HepG2 (cell line): ENCODE results near the gene ROS1. TPM values are rescaled to one million over a fixed set of nuclear protein-coding genes. Genes with fewer than 3 reads are reported as not detected.

Source experiments
- ATAC-seq: fragments of 200-7000 bp; cut with Tn5 transposase; 3 replicates; pipeline ENCODE4 v1.9.1; 2020; ENCODE audit warnings: mild to moderate bottlenecking, moderate library complexity
- BruUV-seq: library from RNA; stranded (reverse); fragments of 400-500 nt; replicated peaks from 2 replicates; lab custom pipeline; 2021; lab: Mats Ljungman, UMichigan
- CTCF ChIA-PET: fragments of 300-600 bp; formaldehyde crosslinking; extraction: SDS; loops from one replicate; lab custom pipeline; 2021; ENCODE audit warnings: low total read pairs, inconsistent platforms, low intra/inter-chr PET ratio; lab: Yijun Ruan, JAX
- POLR2A ChIA-PET: fragments of 350-600 bp; sonication (Branson Sonifier 250); formaldehyde crosslinking; loops from one replicate; lab custom pipeline; 2020; ENCODE audit warnings: antibody characterized with exemption, inconsistent platforms; lab: Yijun Ruan, JAX
- DNase-seq: peaks from one replicate; pipeline ENCODE4 v3.0.0-alpha.2; 2015; ENCODE audit warnings: low spot score
- FAIRE-seq: peaks from 3 replicates; lab custom pipeline; 2011; peaks lifted over from hg19 to GRCh38; lab: Jason Lieb, UNC
- H2AFZ ChIP-seq: one replicate; pipeline ENCODE4 v1.6.1; 2011; ENCODE audit warnings: low read length, inconsistent platforms
- H3K27ac ChIP-seq: fragments of 300-600 bp; 3 replicates; pipeline ENCODE4 v1.8.0; 2011; ENCODE audit warnings: mixed run types, mild to moderate bottlenecking, mixed read lengths, low read length, inconsistent platforms; ENCODE audit not compliant: insufficient read depth; ENCODE audit errors: extremely low read length
- H3K27me3 ChIP-seq, 2 experiments: fragments of 200-600 bp in 1 of 2; 2 replicates in 1 of 2; 3 replicates in 1 of 2; pipeline versions ENCODE4 v1.6.0 to v1.8.0; 2011; ENCODE audit warnings: low read length in 2 of 2, mild to moderate bottlenecking in 2 of 2, moderate library complexity in 2 of 2, inconsistent platforms in 1 of 2; ENCODE audit not compliant: insufficient read depth in 2 of 2, control insufficient read depth in 1 of 2
- H3K36me3 ChIP-seq, 2 experiments: fragments of 200-600 bp in 1 of 2; replicated peaks in 1 of 2; 2 replicates in 1 of 2; 3 replicates in 1 of 2; pipeline versions ENCODE4 v1.5.1 to v1.8.0; 2011; ENCODE audit warnings: low read length in 2 of 2, inconsistent platforms in 1 of 2; ENCODE audit not compliant: insufficient read depth in 2 of 2, control insufficient read depth in 1 of 2
- H3K4me1 ChIP-seq: 2 replicates; pipeline ENCODE4 v1.5.1; 2012; ENCODE audit warnings: low read length, inconsistent platforms; ENCODE audit not compliant: insufficient read depth
- H3K4me2 ChIP-seq: 2 replicates; pipeline ENCODE4 v1.6.0; 2011; ENCODE audit warnings: low read depth, low read length, inconsistent platforms
- H3K4me3 ChIP-seq, 3 experiments: fragments of 200-600 bp in 1 of 3; sonication (generic), shearing (Covaris generic) in 1 of 3; replicated peaks in 1 of 3; 2 replicates each; pipeline ENCODE4 v1.5.1; 2011 to 2016; ENCODE audit warnings: low read length in 3 of 3, inconsistent platforms in 2 of 3, low read depth in 2 of 3, mild to moderate bottlenecking in 2 of 3, control low read depth in 1 of 3, mixed read lengths in 1 of 3; ENCODE audit not compliant: insufficient read depth in 1 of 3
- H3K79me2 ChIP-seq: one replicate; pipeline ENCODE4 v1.6.1; 2011; ENCODE audit warnings: low read length, inconsistent platforms; ENCODE audit not compliant: insufficient read depth
- H3K9ac ChIP-seq: 2 replicates; pipeline ENCODE4 v1.6.0; 2011; ENCODE audit warnings: mild to moderate bottlenecking, low read depth, low read length, inconsistent platforms; ENCODE audit not compliant: insufficient read depth
- H3K9me3 ChIP-seq: 2 replicates; pipeline ENCODE4 v1.5.1; 2012; ENCODE audit warnings: mild to moderate bottlenecking, low read length
- H4K20me1 ChIP-seq: 2 replicates; pipeline ENCODE4 v1.6.0; 2011; ENCODE audit warnings: inconsistent platforms, mild to moderate bottlenecking, low read length, moderate library complexity; ENCODE audit not compliant: insufficient read depth
- ATF7-NPFF ChIP-seq: sonication (generic); formaldehyde crosslinking; IDR thresholded peaks from 2 replicates; pipeline ENCODE4 v1.8.1; 2023; ENCODE audit warnings: mild to moderate bottlenecking, low read depth, missing genetic modification reagents, moderate library complexity
- SIX4 ChIP-seq: sonication (generic); formaldehyde crosslinking; IDR thresholded peaks from 2 replicates; pipeline ENCODE4 v1.4.0; 2020; ENCODE audit warnings: missing genetic modification reagents
- STAG1 ChIP-seq: sonication (generic); formaldehyde crosslinking; IDR thresholded peaks from 2 replicates; pipeline ENCODE4 v1.4.0; 2020; ENCODE audit warnings: missing genetic modification reagents
- TCF7 ChIP-seq: sonication (generic); IDR thresholded peaks from 2 replicates; pipeline ENCODE4 v1.6.1; 2016; ENCODE audit warnings: antibody characterized with exemption, low read depth
- WGBS: methylation state at CpG from one replicate; pipeline ENCODE4 v1.1.6; 2017; ENCODE audit warnings: low lambda C conversion rate; 5-methylcytosine and 5-hydroxymethylcytosine counted together
- in situ Hi-C: cut with HindIII; loops from 2 replicates; pipeline ENCODE4 v1.10.0; 2017; ENCODE audit warnings: low pct_unique_long_range_greater_than_20kb; ENCODE audit not compliant: extremely low pct_ligation_motif_present
- intact Hi-C: fragments of 100-400 bp; cut with micrococcal nuclease; formaldehyde crosslinking; loops from one replicate; pipeline ENCODE4 v1.10.0; 2022; ENCODE audit not compliant: unreplicated experiment
- polyA plus RNA-seq, 8 experiments: library from polyadenylated mRNA; depleted of rRNA in 3 of 8; stranded (reverse) in 7 of 8; unstranded in 1 of 8; fragments of >200 nt; fragmentation: Illumina TruSeq in 4 of 8; extraction: Trizol in 4 of 8; gene quantifications; 2 replicates each; pipeline versions ENCODE4 v1.2.1 to v1.2.3, GENCODE V29; 2011 to 2016; ENCODE audit warnings: low read depth in 4 of 8, missing spikeins in 1 of 8, mixed read lengths in 1 of 8; ENCODE audit not compliant: insufficient read depth in 1 of 8
- total RNA-seq, 5 experiments: library from RNA; depleted of rRNA; stranded (reverse); fragments of >200 nt; fragmentation: Illumina TruSeq; extraction: Trizol; gene quantifications; 2 replicates each; pipeline ENCODE4 v1.2.3, GENCODE V29; 2016; ENCODE audit warnings: low read depth in 1 of 5
- TF ChIP-seq, protein P1 (sequence below): sonication (generic); formaldehyde crosslinking; IDR thresholded peaks from 2 replicates; pipeline ENCODE4 v1.5.0; 2020; ENCODE audit warnings: missing genetic modification reagents
- TF ChIP-seq, protein P2 (sequence below): sonication (generic); formaldehyde crosslinking; IDR thresholded peaks from 2 replicates; pipeline ENCODE4 v1.8.1; 2023; ENCODE audit warnings: mild to moderate bottlenecking, missing genetic modification reagents

Gene ROS1
- total and polyA plus RNA-seq, 2 of the 13 experiments (the other 11 are each of a cell fraction or from before 2014, with no cell fraction given), result not detected

DNA sequence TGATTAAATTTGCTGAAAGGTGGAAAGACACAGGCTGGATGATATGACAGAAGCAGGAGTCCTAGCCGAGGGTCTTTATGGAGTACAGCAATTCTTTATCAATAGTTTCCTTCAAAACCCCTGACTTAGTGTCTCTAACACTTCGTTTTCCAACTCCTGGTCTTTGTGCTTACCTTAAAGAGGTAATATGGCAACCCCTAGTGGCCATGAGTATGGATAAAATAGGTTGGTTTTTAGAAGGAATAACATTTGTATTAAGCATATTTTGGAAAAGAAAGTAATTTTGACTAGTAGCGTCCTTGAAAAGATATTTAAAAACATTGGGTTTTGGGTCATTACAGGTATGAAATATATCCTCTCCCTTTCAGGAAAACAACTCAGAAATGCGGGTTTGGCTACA is 108.5 kb downstream of the ROS1 start (continued):
- peak; percentile 68 for TF ChIP-seq STAG1

DNA sequence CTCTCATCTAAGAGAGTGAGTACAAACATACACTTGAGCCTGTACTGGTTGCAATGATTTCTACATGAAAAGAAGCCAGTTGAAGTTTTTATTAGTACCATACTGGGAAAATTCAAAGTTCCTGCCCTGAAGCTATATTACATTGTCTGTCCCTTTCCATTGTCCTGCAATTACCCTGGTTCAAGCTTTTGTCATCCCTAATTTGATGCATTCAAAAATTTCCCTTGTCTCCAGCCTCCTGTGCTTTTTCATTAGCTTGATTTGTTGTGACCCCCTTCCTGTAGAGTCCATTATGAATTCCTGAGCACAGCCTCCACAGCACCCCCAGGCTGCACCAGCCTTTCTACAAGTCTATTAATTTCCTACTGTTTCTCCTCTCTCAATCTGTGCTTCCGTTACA is 114.0 kb downstream of the ROS1 start:
- no TSS peak for BruUV-seq
- ATAC-seq (no peak), FAIRE-seq (no peak), DNase-seq (no peak)
- H3K27me3 ChIP-seq, result peaks cover 0 to 1% of the 10 kb centered on the region in 2 experiments; a peak in 3 of 5 replicates
- H3K4me2 ChIP-seq, result no peak overlapping the region
- 17% methylated on average over 1 of the region's 1 CpG for WGBS
- no peak overlapping the region for H3K4me3 ChIP-seq
- in situ Hi-C loops (loop anchor here (10.0 kb wide), 1 partner anchor 337 kb away; no protein-coding TSS in a partner anchor), intact Hi-C loops (loop anchor here (10.0 kb wide), 1 partner anchor 427 kb away; no protein-coding TSS in a partner anchor)
- TF ChIP-seq ATF7-NPFF (no peak), TCF7 (no peak), SIX4 (CRISPR knock-in tag) (no peak)
- TF ChIP-seq, protein P1, sequence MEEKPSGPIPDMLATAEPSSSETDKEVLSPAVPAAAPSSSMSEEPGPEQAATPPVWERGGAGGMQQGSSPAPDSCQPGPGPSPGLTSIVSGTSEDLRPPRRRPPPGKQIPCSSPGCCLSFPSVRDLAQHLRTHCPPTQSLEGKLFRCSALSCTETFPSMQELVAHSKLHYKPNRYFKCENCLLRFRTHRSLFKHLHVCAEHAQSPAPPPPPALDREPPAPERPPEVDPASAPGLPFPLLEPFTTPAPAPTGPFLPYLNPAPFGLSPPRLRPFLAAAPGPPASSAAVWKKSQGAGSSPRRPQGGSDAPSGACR (CRISPR knock-in tag), result no peak
- TF ChIP-seq, protein P2, sequence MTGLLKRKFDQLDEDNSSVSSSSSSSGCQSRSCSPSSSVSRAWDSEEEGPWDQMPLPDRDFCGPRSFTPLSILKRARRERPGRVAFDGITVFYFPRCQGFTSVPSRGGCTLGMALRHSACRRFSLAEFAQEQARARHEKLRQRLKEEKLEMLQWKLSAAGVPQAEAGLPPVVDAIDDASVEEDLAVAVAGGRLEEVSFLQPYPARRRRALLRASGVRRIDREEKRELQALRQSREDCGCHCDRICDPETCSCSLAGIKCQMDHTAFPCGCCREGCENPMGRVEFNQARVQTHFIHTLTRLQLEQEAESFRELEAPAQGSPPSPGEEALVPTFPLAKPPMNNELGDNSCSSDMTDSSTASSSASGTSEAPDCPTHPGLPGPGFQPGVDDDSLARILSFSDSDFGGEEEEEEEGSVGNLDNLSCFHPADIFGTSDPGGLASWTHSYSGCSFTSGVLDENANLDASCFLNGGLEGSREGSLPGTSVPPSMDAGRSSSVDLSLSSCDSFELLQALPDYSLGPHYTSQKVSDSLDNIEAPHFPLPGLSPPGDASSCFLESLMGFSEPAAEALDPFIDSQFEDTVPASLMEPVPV (CRISPR knock-in tag), result no peak
- no peaks in the 10 kb centered on the region for H3K79me2 ChIP-seq
- no peaks in the 10 kb centered on the region for H4K20me1 ChIP-seq
- no peak overlapping the region for H2AFZ ChIP-seq
- no peaks in the 10 kb centered on the region for H3K36me3 ChIP-seq
- H3K27ac ChIP-seq, result no peak overlapping the region
- H3K9me3 ChIP-seq, result no peaks in the 10 kb centered on the region
- no peak overlapping the region for H3K9ac ChIP-seq
- no peaks in the 10 kb centered on the region for H3K4me1 ChIP-seq
- ChIA-PET POLR2A (no interaction called here), CTCF (no interaction called here)
